ENCODE results near the gene BCKDHB.
"Not testable (repeated sequence)": the region's sequence is repeated elsewhere in the genome, so short reads cannot be mapped to it uniquely, and the experiment has no call there.

Gene BCKDHB

DNA sequence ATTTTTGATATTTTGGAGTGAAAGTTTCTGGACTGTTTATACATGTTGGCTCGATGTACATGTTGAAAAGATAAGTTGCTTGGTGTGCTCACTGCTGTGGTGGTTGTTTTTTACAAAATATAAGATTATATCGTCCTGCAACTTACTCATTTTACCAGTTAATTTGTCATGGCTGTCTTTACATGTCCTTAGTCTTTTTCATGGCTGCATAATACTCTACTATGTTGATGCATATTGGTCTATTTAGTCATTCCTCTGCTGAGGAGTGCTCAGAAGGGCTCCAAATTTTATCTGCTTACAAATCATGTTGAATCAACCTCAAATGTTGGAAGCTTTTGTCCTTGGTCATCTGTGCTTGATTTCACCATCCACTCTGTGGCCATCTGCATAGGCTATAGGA, 164.6 kb downstream of the BCKDHB start:
- no peak for DNase-seq

GRCh38 chr6:80272988-80273387, 166.5 kb downstream of the BCKDHB start:
- no peak for DNase-seq

DNA sequence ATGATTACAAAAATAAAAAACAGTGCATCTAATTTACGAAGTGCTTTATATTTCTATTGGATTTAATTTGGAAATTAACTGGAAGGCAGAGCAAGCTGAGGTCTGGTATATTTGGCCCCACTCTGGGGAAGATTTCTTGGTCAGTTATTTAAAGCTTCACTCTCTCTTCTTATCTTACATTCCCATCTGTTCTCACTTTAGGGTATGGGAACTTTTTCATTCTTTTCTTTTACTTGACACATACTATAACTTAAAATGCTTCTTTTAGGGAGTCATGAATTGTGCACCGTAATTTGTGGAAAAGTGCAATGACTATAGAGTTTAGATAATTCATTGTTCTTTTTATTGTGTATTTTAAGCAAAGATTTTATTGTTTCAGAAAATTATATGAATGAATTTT, 170.4 kb downstream of the BCKDHB start:
- no peak for DNase-seq

GRCh38 chr6:80277501-80277900, 171.0 kb downstream of the BCKDHB start:
- DNase-seq = no peak

- DNase-seq = no peak
These were observed 174.0 kb downstream of the BCKDHB start for GRCh38 chr6:80280262-80281010.

GRCh38 chr6:80282913-80283554, 176.6 kb downstream of the BCKDHB start:
- no peak for DNase-seq

DNA sequence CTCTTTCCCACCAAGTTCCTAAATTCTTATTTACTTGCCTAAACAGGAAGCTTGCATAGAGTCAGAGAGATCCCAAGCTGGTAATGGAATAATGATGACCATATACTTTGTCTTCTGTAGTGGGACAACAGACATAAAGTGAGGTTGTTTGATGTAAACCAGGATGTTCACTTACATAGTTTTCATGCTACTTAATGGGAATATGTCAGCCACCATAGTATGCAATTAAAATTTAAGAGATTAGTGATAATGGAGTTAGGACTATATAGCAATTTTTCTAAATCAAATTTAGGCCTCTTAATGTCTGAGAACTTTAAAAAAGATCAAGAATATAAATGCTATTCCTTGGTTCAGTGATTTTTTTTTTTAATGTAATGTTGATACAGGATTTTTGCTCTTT, 180.6 kb downstream of the BCKDHB start:
- no peak for DNase-seq

DNA sequence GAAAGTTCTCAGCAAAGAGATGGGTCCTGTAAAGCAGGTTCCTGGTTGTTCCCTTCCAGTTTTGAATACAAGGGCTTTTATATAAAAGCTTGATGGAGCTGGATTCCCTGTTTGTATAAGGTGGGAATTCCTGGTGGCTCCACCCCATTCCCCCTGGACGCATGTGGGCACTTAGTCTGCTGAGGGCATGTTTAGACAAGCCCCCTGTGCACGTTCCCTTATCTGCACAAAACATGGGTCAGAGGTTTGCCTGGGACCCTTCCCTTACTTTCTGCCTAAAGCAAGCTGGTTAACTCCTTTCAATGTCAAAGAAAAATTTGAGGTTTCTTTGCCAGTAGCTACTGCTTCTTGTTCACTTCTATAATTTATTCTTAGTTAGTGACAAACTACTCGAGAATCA, 181.1 kb downstream of the BCKDHB start:
- DNase-seq = no peak

- no peak for DNase-seq
These were observed 183.3 kb downstream of the BCKDHB start for GRCh38 chr6:80289727-80290126.

GRCh38 chr6:80294531-80294930, 188.1 kb downstream of the BCKDHB start:
- not testable (repeated sequence) for DNase-seq

- no peak for DNase-seq
These were observed 196.2 kb downstream of the BCKDHB start for GRCh38 chr6:80302716-80303115.

DNA sequence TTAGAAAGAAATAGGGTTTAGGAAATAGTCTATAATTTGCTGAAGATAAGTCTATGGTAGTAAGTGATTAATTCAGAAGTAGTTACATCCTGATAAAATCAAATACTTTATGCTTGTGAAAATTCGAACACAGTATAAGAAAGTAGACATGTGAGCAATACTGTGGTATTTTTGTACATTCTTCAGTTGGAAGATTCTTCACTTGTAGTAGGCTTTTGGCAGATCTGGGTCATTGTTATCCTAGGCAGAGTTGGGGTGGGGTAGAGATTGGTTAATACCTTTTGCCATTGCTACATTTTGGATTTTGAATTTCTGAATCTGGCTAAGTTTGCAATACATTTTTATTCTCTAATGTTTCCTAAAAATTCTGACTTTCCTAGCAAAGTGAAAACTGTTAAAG, 197.5 kb downstream of the BCKDHB start:
- DNase-seq = no peak

DNA sequence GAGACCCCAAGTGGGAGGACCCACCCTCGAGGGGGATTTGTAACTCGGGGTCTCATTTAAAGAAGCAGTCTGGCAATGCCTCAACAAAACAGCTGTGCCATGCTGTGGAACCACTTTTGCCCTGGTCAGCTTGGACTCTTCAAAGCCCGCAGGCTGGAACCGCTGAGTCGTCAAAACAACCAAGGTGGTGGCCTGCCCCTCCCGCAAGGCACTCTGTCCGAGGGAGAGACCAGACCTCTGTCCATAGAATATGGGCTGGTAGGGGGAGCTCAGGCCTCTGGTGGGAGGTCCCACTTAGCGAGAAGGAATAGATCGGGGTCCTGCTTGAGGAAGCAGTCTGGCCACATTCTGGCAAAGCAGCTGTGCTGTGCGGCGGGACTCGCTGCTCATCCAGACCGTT, 208.1 kb downstream of the BCKDHB start:
- DNase-seq = no peak

GRCh38 chr6:80316686-80317231, 210.3 kb downstream of the BCKDHB start:
- DNase-seq = no peak

GRCh38 chr6:80319196-80319595, 212.7 kb downstream of the BCKDHB start:
- DNase-seq = no peak

DNA sequence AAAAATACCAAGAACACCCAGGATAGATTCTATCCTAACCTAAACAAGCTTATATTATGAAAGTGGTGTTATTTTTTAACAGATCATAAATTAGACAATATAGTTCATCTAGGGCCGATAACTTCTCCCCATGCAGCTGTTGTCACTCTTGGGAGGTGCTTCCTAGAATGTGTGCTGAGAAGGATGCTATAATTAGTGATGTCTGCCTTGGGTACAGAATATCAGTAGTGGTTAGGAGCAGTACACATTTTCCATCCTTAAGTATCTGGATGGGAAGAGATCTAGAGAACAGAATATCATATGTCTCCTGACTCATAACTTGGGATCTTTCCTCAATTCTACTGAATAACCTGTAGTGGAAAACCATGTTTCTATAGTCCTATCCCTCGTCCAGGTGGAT, 214.5 kb downstream of the BCKDHB start:
- DNase-seq = no peak

DNA sequence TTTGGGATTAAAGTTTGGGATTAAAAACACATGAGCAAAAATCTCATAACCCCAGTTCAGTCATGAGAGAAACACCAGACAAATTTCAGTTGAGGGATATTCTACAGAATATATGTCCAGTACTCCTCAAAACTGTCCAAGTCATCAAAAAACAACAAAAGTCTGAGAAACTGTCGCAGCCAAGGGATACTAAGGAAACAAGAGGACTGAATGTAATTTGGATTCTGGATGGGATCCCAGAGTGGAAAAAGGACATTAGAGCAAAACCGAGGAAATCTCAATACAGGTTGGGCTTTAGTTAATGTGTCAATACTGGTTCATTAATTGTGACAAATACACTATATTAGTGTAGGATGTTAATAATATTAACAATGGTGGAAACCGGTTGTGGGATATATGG, 219.3 kb downstream of the BCKDHB start:
- no peak for DNase-seq

DNA sequence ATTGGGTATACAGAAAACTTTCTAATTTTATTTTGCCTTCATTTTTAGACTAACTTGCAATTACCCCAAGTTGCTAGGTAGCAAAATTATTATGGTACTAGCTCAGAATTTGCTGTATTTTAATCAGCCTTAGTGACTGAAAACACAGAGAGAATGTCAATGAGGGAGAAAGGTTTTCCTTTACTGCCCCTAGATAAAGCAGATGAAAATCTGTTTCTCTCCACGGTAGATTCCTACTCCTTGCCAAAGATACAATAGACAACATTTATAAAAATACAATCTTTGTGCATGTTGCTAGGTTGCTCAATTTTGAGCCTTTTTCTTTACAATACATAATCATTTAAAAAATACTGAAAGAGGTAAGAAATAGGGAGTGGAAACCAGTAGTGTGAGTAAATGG, 222.2 kb downstream of the BCKDHB start:
- no peak for DNase-seq

DNA sequence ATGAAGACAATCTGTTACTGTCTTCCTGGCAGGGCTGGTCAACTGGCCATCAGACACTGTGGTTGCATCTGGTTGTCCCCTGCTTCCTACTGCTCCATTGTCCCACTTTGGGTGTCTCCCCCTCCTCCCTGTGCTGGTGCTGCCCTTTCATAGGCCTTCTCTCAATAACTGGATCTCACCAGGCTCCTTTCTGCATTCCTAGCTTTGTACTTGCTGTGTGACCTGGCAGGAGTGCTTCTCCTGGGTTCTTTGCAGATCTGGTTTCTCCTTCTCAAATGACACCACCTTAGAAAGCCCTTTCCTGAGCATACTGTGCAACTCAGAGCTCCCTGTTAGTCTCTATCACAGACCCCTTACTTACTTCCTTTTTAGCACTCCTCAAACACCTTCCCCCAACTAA, 223.0 kb downstream of the BCKDHB start:
- DNase-seq = no peak

GRCh38 chr6:80330961-80331360, 224.5 kb downstream of the BCKDHB start:
- no peak for DNase-seq

- peak; percentile 61 to 93 for DNase-seq
These were observed 225.1 kb downstream of the BCKDHB start for GRCh38 chr6:80331522-80331921.

DNA sequence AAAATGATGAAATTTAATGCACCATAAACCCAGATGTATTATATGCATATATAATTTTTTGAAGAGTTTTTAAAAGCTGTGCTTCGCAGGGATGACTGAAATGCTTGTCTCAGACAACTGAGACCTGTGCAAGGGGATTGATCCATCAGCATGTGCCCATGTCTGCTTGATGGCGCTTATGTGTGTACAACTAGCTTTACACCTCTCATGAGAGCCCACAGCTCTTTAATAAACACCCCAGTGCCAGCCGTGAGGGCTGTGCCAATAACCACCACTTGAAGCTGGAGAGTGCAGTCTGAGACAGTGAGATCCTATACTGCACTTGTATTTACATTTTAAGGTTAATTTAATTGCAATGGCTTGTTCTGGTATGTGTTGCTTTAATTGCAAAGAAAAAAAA, 225.5 kb downstream of the BCKDHB start:
- DNase-seq = peak; percentile 16 to 71

DNA sequence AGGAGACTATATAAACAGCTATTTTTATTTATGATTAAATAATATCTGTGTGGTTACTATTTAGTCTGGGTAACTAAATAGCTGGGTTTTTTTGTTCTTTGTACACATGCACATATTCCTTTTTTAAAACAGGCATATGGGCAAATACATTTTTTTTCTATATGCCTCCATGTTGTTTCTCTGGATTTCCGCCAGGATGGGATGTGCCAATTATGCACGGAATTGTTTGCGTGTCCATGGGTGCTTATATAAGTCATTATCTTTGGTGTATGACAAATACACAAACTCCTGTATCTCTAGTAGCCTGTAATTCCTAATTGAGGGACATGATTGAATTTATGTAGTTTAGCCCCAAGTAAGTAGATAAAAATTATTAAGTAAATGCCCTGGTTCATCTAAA, 226.9 kb downstream of the BCKDHB start:
- peak; percentile 66 to 85 for DNase-seq

- DNase-seq = no peak
These were observed 228.7 kb downstream of the BCKDHB start for GRCh38 chr6:80335121-80335531.

DNA sequence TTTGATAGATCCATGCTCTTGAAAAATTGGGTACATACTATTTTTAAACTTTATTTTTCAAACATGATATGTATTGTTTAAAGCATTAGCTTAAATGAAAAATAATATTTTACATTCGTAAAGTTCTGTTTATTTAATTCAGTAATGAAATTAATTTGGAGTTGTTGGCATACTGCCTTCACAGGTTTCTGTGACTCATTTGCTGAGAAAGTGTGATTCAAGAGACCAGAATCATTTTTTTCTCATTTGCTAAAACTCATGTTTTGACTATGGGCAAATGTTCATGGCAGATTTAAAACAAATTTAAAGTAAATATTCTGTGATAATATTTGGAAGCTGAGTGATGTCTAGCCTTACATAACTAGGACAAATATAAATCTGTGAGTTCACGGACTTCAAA, 230.4 kb downstream of the BCKDHB start:
- no peak for DNase-seq
